ENCODE measurements around the gene PTPRO. TPM values are rescaled to one million over a fixed set of nuclear protein-coding genes. Genes with fewer than 3 reads are reported as not detected.

PTPRO gene
- total RNA-seq, 1 experiment from 2014 or later, result 0.52 TPM

DNA sequence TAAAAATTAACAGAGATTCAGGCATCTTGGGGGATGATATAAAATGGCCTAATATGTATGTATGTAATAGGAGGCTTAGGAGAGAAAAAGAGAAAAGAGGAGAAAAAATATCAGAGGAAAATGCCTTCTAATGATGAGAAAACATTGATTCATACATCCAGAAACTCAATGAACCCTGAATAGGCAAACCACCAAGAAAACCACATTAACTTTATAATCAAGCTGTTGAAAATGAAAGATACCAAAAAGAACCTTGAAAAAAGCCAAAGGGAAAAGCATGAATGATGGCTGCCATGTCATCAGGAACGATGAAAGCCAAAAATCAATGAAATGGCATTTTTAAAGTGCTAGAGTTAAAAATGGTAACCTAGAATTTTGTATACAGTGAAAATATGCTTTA is 286.6 kb downstream of the PTPRO start:
- no peak overlapping the region for H3K14ac ChIP-seq (ENCODE audit: insufficient read depth, low read length)
- DNase-seq, result no peak
- H3K4me1 ChIP-seq (ENCODE audit: insufficient read depth, low read length), result no peaks in the 10 kb centered on the region
- no peak overlapping the region for H2BK20ac ChIP-seq (ENCODE audit: low read depth, low read length, poor library complexity, severe bottlenecking)
- H3K36me3 Mint-ChIP-seq (ENCODE audit: insufficient read depth in 1 of 3, low read depth in 3 of 3), result peaks cover 0 to 3% (median under 1%) of the 10 kb centered on the region in 3 experiments; a peak in 2 of 7 replicates
- no peaks in the 10 kb centered on the region for H3K9me3 ChIP-seq (ENCODE audit: control insufficient read depth, low read depth, low read length)
- no peak overlapping the region for H2BK15ac ChIP-seq (ENCODE audit: low read depth, low read length)
- WGBS (ENCODE audit: extremely low coverage, insufficient read length, low lambda C conversion rate), result no CpG with 5 or more reads among the region's 1 CpG
- H3K27ac ChIP-seq (ENCODE audit: insufficient read length, low read depth, low read length), result no peak overlapping the region
- no peak overlapping the region; a peak in 1 of 7 replicates for H3K27ac Mint-ChIP-seq
- no peak overlapping the region for H3K4me3 Mint-ChIP-seq
- no peak overlapping the region for H3K4ac ChIP-seq (ENCODE audit: low read depth, low read length)
- H3K56ac ChIP-seq (ENCODE audit: insufficient read length, low read depth, low read length), result no peak overlapping the region
- no peak overlapping the region for H2BK120ac ChIP-seq (ENCODE audit: low read depth, low read length, poor library complexity, severe bottlenecking)
- H2BK5ac ChIP-seq (ENCODE audit: insufficient read length, low read length), result no peak overlapping the region
- TF ChIP-seq, protein P1, sequence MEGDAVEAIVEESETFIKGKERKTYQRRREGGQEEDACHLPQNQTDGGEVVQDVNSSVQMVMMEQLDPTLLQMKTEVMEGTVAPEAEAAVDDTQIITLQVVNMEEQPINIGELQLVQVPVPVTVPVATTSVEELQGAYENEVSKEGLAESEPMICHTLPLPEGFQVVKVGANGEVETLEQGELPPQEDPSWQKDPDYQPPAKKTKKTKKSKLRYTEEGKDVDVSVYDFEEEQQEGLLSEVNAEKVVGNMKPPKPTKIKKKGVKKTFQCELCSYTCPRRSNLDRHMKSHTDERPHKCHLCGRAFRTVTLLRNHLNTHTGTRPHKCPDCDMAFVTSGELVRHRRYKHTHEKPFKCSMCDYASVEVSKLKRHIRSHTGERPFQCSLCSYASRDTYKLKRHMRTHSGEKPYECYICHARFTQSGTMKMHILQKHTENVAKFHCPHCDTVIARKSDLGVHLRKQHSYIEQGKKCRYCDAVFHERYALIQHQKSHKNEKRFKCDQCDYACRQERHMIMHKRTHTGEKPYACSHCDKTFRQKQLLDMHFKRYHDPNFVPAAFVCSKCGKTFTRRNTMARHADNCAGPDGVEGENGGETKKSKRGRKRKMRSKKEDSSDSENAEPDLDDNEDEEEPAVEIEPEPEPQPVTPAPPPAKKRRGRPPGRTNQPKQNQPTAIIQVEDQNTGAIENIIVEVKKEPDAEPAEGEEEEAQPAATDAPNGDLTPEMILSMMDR (conservative IDR thresholded peaks at IDR 0.05), result no peak
- H3T11ph ChIP-seq (ENCODE audit: low read length), result no peak overlapping the region
- no peak overlapping the region for H2AFZ ChIP-seq (ENCODE audit: low read length)
- no peak overlapping the region for H3K4me2 ChIP-seq (ENCODE audit: insufficient read depth, insufficient read length, low read length)
- no peak overlapping the region for H3K23ac ChIP-seq (ENCODE audit: insufficient read length, low read depth, low read length)
- H4K91ac ChIP-seq (ENCODE audit: insufficient read length, low read depth, low read length), result no peak overlapping the region
- no peaks in the 10 kb centered on the region for H3K79me2 ChIP-seq (ENCODE audit: insufficient read depth, low read length)
- no peaks in the 10 kb centered on the region for H3K27me3 ChIP-seq (ENCODE audit: insufficient read depth, low read length)
- H4K8ac ChIP-seq (replicated peaks; ENCODE audit: insufficient read length, low read depth, low read length), result no peak overlapping the region
- no peak overlapping the region for H3K18ac ChIP-seq (ENCODE audit: insufficient read length, low read depth, low read length)
- H4K20me1 ChIP-seq (ENCODE audit: control insufficient read depth, insufficient read depth, insufficient read length), result no peaks in the 10 kb centered on the region
- H3K27me3 Mint-ChIP-seq (ENCODE audit: low read depth), result no peaks in the 10 kb centered on the region
- no peak overlapping the region for H2AK5ac ChIP-seq (ENCODE audit: insufficient read length, low read length)
- H3K4me1 Mint-ChIP-seq, result peaks cover 4% of the 10 kb centered on the region in 2 experiments; a peak in 2 of 4 replicates
- no peak overlapping the region for H3K9ac ChIP-seq (ENCODE audit: extremely low read depth, insufficient read length, low read length)
- H3K23me2 ChIP-seq (ENCODE audit: insufficient read length, low read depth, low read length, poor library complexity, severe bottlenecking), result no peaks in the 10 kb centered on the region
- no peaks in the 10 kb centered on the region for H3K79me1 ChIP-seq (ENCODE audit: insufficient read depth, low read depth, low read length, poor library complexity, severe bottlenecking)
- no peak overlapping the region for H4K5ac ChIP-seq (ENCODE audit: insufficient read length, low read depth, low read length)
- H3K9me3 Mint-ChIP-seq, result peaks cover 6 to 7% of the 10 kb centered on the region in 2 experiments; a peak in 4 of 5 replicates
- H2BK12ac ChIP-seq (ENCODE audit: insufficient read length, low read depth, low read length), result no peak overlapping the region

Data from H9 (cell line).